Cardiac fibroblast (primary cell): ENCODE data around the gene CAMLG.
A peak's percentile ranks its signal among the peaks of the same experiment; 100 is the strongest.

ENCODE experiments used
- DNase-seq, 2 donors: peaks; one replicate each; pipeline versions ENCODE4 v3.0.0 to v3.0.0-alpha.2; 2010; ENCODE audit warnings: low read depth in 2 of 2
- H3K4me3 ChIP-seq, 2 donors: replicated peaks in 1 of 2; 1 replicate in 1 of 2; 2 replicates in 1 of 2; pipeline ENCODE4 v1.5.1; 2011; ENCODE audit warnings: low read depth in 2 of 2, low read length in 2 of 2, mild to moderate bottlenecking in 2 of 2, moderate library complexity in 1 of 2
- TF ChIP-seq, protein P1 (sequence below): IDR thresholded peaks from one replicate; pipeline ENCODE4 v1.5.1; 2011; ENCODE audit warnings: low read depth, mild to moderate bottlenecking, low read length, inconsistent platforms

CAMLG gene

DNA sequence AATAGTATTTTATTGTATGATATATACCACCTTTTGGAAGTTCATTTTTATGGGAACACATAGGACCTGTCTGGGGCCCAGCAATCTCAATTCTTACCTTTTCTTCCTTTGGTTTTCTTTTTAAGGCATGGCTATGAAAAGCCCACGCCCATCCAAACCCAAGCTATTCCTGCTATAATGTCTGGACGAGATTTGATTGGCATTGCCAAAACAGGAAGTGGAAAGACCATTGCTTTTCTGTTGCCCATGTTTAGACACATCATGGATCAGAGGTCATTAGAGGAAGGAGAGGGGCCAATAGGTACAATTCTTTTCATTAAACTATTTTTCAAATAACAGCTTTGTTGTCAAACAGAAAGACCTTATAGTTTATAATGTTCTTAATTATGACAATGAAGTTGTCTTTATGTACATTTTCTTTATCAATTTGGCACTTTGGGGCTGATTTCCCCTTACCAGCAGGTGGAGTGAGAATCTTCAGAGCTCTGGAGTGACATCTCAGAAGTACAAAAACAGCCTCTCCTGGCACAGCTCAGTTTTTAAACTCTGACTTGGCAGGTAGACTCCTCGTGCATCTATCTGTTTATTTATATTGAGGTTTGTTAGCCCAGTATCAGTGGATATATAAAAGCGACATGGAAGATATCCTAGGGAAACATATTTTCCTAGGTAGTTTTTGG lies 46.0 kb downstream of the CAMLG start:
- peak in 1 of 2 donors; percentile 15 for DNase-seq
- TF ChIP-seq, protein P1, sequence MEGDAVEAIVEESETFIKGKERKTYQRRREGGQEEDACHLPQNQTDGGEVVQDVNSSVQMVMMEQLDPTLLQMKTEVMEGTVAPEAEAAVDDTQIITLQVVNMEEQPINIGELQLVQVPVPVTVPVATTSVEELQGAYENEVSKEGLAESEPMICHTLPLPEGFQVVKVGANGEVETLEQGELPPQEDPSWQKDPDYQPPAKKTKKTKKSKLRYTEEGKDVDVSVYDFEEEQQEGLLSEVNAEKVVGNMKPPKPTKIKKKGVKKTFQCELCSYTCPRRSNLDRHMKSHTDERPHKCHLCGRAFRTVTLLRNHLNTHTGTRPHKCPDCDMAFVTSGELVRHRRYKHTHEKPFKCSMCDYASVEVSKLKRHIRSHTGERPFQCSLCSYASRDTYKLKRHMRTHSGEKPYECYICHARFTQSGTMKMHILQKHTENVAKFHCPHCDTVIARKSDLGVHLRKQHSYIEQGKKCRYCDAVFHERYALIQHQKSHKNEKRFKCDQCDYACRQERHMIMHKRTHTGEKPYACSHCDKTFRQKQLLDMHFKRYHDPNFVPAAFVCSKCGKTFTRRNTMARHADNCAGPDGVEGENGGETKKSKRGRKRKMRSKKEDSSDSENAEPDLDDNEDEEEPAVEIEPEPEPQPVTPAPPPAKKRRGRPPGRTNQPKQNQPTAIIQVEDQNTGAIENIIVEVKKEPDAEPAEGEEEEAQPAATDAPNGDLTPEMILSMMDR: peak; percentile 6
- H3K4me3 ChIP-seq: no peak overlapping the region

DNA sequence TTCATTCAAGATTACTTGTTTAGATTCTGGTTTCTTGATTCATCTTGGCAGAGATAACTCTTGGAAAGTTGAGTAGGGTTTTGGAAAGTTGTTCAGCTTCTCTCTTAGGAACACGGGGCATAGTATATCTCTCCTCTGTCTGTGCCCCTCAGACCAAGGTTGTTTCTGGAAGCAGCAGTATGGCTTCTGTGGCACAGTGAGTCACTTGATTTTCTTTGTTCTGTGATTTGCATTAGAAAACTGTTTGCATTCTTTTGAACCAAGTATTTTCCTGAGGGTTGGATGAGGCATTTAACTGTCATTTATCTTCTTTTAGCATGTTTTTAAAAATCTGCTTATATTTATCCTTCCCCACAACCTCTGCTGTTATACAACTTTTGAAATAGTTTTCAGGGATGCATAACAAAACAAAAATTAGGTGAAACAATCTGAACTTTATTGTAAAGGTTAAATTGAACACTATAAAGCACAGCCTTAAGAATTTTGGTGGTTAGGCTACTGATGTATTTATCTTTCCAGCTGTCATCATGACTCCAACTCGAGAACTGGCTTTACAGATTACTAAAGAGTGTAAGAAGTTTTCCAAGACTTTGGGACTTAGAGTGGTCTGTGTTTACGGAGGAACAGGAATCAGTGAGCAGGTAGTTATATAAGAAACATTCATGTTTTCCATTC lies 46.7 kb downstream of the CAMLG start:
- TF ChIP-seq, protein P1: no peak
- DNase-seq: peak; percentile 7 to 43

DNA sequence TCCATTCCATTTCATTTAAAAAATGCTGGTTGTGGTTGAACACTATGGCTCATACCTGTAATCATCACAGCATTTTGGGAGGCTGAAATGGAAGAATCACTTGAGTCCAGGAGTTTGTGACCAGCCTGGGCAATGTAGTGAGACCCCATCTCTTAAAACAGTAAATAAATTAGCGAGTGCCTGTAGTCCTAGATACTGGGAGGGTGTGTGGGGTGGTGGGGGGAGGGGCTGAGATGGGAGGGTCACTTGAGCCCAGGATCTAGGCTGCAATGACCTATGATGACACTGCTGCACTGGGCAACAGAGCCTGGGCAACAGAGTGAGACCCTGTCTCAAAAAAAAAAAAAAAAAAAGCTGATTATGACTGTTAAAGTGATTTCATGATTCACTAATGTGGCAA lies 49.3 kb downstream of the CAMLG start:
- TF ChIP-seq, protein P1: no peak
- H3K4me3 ChIP-seq: no peak overlapping the region
- no peak for DNase-seq

More for the DNA sequence above, 46.7 kb downstream of the CAMLG start:
- no peak overlapping the region for H3K4me3 ChIP-seq

DNA sequence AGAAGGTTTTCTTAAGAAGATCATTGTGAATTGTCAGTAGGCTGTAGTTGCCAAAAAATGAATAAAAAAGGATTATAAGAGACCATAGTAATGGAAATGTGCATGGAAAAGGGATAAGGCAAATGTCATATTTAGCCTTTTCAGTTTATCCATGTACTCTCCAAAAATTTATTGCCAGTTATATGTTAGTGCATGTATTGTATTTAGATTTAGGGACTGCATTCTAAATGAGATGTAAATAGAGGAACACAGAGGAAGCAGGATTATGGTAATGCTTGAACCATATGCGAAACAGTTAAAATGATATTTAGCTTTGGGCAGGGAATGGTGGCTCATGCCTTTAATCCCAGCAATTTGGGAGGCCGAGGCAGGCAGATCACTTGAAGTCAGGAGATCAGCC lies 53.2 kb downstream of the CAMLG start:
- TF ChIP-seq, protein P1: no peak
- H3K4me3 ChIP-seq: no peak overlapping the region
- DNase-seq: no peak

DNA sequence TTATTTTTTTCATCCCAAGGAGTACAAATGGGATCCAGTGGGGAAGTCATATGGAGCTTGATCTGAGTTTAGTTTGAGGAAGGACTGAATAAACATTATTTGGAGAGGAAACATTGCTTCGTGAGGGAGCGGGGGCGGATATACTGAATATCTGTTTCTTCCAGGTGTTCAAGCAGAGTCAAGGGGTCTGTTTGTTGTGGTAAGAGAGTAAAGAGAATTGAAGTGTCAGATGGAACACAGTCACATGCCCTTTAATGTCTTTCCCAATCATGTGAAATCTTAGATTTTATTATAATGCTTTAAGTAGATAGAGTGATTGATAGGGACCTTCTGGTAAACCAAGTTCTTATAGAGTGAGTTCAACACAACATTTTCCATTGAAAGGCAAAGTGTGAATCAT lies 53.9 kb downstream of the CAMLG start:
- H3K4me3 ChIP-seq: no peak overlapping the region
- no peak for DNase-seq
- TF ChIP-seq, protein P1: no peak

DNA sequence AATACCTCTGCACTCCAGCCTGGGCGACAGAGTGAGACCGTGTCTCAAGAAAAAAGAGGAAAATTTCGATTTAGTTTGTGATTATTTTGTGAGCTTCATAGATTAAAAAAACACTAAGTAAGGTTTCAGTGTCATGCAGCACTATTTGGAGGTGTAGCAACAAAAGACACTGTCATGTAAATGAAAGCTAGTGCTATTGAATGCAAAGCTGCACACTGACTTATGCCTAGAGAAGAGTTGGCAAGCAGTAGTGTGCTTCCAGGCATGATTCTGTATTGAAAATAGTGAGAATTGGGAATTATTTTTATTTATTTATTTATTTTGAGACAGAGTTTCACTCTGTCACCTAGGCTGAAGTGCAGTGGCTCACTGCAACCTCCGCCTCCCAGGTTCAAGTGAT lies 54.8 kb downstream of the CAMLG start:
- no peak for DNase-seq

More for the DNA sequence above, 54.8 kb downstream of the CAMLG start:
- H3K4me3 ChIP-seq: no peak overlapping the region
- TF ChIP-seq, protein P1: no peak
